ENCODE results near the gene CHST11. TPM values are rescaled to one million over a fixed set of nuclear protein-coding genes. Genes with fewer than 3 reads are reported as not detected.

The CHST11 gene
- total and polyA plus RNA-seq, 2 of the 4 experiments (the other 2 are of a cell fraction), result 1.4 to 2.7 TPM

DNA sequence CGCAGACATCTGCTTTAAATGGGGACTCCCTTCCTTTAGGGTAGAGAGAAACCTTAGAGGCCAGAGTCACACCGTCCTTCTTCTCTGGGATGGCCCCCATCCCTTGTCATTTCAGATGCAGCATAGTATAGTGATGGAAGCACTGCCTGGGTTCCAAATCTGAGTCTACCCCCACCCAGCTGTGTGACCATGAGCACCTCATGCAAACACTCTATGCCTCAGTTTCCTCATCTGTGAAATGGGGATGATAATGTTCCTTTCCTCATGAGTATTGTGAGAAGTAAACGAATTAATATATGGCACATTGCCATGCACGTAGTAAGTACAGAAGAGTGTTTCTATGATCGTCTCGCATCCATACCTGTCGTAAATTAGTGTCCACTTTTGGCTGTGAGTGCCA is 259.4 kb downstream of the CHST11 start:
- H2BK15ac ChIP-seq (ENCODE audit: low read depth, low read length), result no peak overlapping the region
- no peak overlapping the region for H2AK9ac ChIP-seq (replicated peaks; ENCODE audit: low read depth, low read length, poor library complexity)
- in situ Hi-C loops (cut with MboI; ENCODE audit: low sequenced_read_pairs), result no loop called here
- H4K20me1 ChIP-seq (ENCODE audit: insufficient read depth, low read length), result no peaks in the 10 kb centered on the region
- no peak overlapping the region for H3K4me3 ChIP-seq (ENCODE audit: insufficient read depth, low read depth, low read length)
- no TSS peak for BruUV-seq (replicated peaks)
- WGBS, 2 experiments (ENCODE audit: extremely low coverage in 2 of 2, insufficient read length in 1 of 2), result no CpG with 5 or more reads among the region's 7 CpGs
- H3K9me1 ChIP-seq (ENCODE audit: insufficient read depth, low read length), result peaks cover 8% of the 10 kb centered on the region
- no peak overlapping the region for H3K14ac ChIP-seq (replicated peaks; ENCODE audit: low read depth, low read length)
- ATAC-seq (ENCODE audit: low read depth) (no peak), DNase-seq (no peak)
- H3K27me3 ChIP-seq (ENCODE audit: control insufficient read depth, insufficient read depth, low read length), result peaks cover 12% of the 10 kb centered on the region
- H3K27ac ChIP-seq (ENCODE audit: insufficient read depth, low read length), result no peak overlapping the region
- intact Hi-C loops (cut with micrococcal nuclease), result no loop called here
- no peak overlapping the region for H3K56ac ChIP-seq (ENCODE audit: extremely low read depth, insufficient read depth, low read length)
- no peak overlapping the region for H2BK120ac ChIP-seq (ENCODE audit: low read depth, low read length)
- H3K36me3 ChIP-seq (ENCODE audit: control insufficient read depth, insufficient read depth, low read length), result no peaks in the 10 kb centered on the region
- H2AK5ac ChIP-seq (ENCODE audit: low read depth, low read length), result no peak overlapping the region
- dilution Hi-C loops (cut with HindIII; ENCODE audit: low sequenced_read_pairs, unreplicated experiment), result no loop called here
- no peaks in the 10 kb centered on the region for H3K9me3 ChIP-seq (ENCODE audit: control insufficient read depth, insufficient read depth, low read length)
- no peak overlapping the region for H4K91ac ChIP-seq (ENCODE audit: insufficient read depth, low read depth, low read length)
- ChIA-PET CTCF (no interaction called here), POLR2A (ENCODE audit: unreplicated experiment) (no interaction called here)
- no peaks in the 10 kb centered on the region for H3K79me1 ChIP-seq (ENCODE audit: low read depth in 1 of 2, low read length in 2 of 2)
- H3K23ac ChIP-seq (ENCODE audit: low read depth, low read length), result no peak overlapping the region
- no peak for TF ChIP-seq SMC3 (IDR thresholded peaks at IDR 0.05; ENCODE audit: low read depth, low read length)
- no peak for TF ChIP-seq POLR2A (IDR thresholded peaks at IDR 0.05; ENCODE audit: low read depth, low read length)
- no peak for TF ChIP-seq MXI1 (IDR thresholded peaks at IDR 0.05; ENCODE audit: borderline replicate concordance, low read depth, low read length)
- no peak for TF ChIP-seq RAD21 (IDR thresholded peaks at IDR 0.05; ENCODE audit: low read length)
- no peak for TF ChIP-seq FOS (IDR thresholded peaks at IDR 0.05; ENCODE audit: low read depth, low read length)
- no peak for TF ChIP-seq MAFK (IDR thresholded peaks at IDR 0.05; ENCODE audit: low read depth, low read length)
- no peak for TF ChIP-seq RFX5 (IDR thresholded peaks at IDR 0.05; ENCODE audit: low read depth, low read length)
- TF ChIP-seq NFE2L2 (IDR thresholded peaks at IDR 0.05; ENCODE audit: low read depth, low read length), result no peak
- TF ChIP-seq, protein P1, sequence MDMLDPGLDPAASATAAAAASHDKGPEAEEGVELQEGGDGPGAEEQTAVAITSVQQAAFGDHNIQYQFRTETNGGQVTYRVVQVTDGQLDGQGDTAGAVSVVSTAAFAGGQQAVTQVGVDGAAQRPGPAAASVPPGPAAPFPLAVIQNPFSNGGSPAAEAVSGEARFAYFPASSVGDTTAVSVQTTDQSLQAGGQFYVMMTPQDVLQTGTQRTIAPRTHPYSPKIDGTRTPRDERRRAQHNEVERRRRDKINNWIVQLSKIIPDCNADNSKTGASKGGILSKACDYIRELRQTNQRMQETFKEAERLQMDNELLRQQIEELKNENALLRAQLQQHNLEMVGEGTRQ (IDR thresholded peaks at IDR 0.05; ENCODE audit: low read depth, low read length), result no peak
- no peak for TF ChIP-seq MAZ (IDR thresholded peaks at IDR 0.05; ENCODE audit: borderline replicate concordance, low read depth, low read length)
- no peak for TF ChIP-seq CHD1 (IDR thresholded peaks at IDR 0.05; ENCODE audit: low read depth, low read length)
- TF ChIP-seq, protein P2, sequence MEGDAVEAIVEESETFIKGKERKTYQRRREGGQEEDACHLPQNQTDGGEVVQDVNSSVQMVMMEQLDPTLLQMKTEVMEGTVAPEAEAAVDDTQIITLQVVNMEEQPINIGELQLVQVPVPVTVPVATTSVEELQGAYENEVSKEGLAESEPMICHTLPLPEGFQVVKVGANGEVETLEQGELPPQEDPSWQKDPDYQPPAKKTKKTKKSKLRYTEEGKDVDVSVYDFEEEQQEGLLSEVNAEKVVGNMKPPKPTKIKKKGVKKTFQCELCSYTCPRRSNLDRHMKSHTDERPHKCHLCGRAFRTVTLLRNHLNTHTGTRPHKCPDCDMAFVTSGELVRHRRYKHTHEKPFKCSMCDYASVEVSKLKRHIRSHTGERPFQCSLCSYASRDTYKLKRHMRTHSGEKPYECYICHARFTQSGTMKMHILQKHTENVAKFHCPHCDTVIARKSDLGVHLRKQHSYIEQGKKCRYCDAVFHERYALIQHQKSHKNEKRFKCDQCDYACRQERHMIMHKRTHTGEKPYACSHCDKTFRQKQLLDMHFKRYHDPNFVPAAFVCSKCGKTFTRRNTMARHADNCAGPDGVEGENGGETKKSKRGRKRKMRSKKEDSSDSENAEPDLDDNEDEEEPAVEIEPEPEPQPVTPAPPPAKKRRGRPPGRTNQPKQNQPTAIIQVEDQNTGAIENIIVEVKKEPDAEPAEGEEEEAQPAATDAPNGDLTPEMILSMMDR (conservative IDR thresholded peaks at IDR 0.05; ENCODE audit: low read depth, low read length), result no peak
- no peak for TF ChIP-seq BHLHE40 (IDR thresholded peaks at IDR 0.05; ENCODE audit: low read depth, low read length)
- TF ChIP-seq CEBPB (IDR thresholded peaks at IDR 0.05; ENCODE audit: low read depth, low read length), result no peak
- TF ChIP-seq RCOR1 (IDR thresholded peaks at IDR 0.05; ENCODE audit: insufficient replicate concordance, low read length), result no peak
- TF ChIP-seq, protein P3, sequence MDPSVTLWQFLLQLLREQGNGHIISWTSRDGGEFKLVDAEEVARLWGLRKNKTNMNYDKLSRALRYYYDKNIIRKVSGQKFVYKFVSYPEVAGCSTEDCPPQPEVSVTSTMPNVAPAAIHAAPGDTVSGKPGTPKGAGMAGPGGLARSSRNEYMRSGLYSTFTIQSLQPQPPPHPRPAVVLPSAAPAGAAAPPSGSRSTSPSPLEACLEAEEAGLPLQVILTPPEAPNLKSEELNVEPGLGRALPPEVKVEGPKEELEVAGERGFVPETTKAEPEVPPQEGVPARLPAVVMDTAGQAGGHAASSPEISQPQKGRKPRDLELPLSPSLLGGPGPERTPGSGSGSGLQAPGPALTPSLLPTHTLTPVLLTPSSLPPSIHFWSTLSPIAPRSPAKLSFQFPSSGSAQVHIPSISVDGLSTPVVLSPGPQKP (IDR thresholded peaks at IDR 0.05; ENCODE audit: borderline replicate concordance, low read depth, low read length), result no peak
- H3K9ac ChIP-seq (ENCODE audit: low read depth, low read length), result no peak overlapping the region
- no peak overlapping the region for H2BK20ac ChIP-seq (ENCODE audit: low read depth, low read length)
- no peak overlapping the region for H4K5ac ChIP-seq (ENCODE audit: low read depth, low read length)
- no peak overlapping the region for H3K4ac ChIP-seq (ENCODE audit: low read depth, low read length)
- no peak overlapping the region for H4K8ac ChIP-seq (ENCODE audit: low read depth in 2 of 2, low read length in 2 of 2)
- H3K4me2 ChIP-seq (ENCODE audit: low read depth, low read length), result no peak overlapping the region
- no peak overlapping the region for H2BK5ac ChIP-seq (ENCODE audit: low read depth, low read length, poor library complexity, severe bottlenecking)
- H3K18ac ChIP-seq (ENCODE audit: low read depth, low read length), result no peak overlapping the region
- peaks cover 6% of the 10 kb centered on the region; the same call in 1 of the 2 replicates for H3K4me1 ChIP-seq (ENCODE audit: control insufficient read depth, insufficient read depth, low read length)
- no peak overlapping the region for H2AFZ ChIP-seq (replicated peaks; ENCODE audit: low read length, poor library complexity)
